ENCODE results near the gene ADAMTS12.

The ADAMTS12 gene

DNA sequence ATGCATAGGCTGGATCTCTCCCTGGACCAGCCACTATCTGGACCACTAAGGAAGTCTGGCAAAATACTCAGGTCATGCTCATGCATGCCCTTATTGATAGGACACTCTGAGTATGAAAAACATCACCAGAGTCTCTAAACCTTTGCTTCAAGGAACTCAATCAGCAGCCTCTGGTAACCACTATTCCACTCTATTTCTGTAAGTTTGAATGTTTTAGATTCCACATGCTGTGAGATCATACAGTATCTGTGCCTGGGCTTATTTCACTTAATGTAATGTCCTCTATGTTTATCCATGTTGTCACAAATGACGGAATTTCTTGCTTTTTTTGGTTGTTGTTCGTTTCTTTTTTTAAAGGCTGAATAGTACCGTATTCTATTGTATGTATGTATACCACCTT is 382.8 kb downstream of the ADAMTS12 start:
- no peak for DNase-seq

DNA sequence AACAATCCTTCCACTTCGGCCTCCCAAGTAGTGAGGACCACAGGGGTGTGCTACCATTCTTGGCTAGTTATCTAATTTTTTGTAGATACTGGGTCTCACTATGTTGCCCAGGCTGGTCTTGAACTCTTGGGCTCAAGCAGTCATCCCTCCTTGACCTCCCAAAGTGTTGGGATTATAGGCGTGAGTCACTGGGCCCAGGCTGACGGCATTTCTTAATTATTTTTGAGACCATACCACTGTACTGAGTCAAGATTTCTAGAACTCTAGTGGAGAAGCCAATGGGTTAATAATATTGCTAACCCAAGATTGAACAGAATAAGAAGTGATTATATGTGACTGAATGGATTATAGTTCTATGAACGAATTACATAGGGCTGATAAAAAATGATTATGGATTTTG is 384.4 kb downstream of the ADAMTS12 start:
- no peak for DNase-seq

DNA sequence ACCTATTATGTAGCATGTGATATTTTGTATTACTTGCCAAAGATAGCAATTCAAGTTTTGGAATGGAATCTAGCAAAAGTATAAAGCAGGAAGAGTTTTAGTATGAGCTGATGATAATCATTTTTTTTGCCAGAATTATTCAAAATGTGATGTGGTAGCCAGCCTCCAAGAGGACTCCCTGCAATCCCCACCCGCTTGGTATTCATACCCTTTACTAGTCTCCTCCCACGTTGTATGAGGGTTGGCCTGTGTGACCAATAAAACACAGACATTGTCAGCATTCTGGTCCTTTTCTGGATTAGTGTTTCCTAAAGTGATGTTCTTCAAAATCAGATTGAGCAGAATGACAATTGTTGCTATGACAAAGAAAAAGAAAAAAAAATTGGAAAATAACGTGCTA is 387.2 kb downstream of the ADAMTS12 start:
- no peak for DNase-seq

DNA sequence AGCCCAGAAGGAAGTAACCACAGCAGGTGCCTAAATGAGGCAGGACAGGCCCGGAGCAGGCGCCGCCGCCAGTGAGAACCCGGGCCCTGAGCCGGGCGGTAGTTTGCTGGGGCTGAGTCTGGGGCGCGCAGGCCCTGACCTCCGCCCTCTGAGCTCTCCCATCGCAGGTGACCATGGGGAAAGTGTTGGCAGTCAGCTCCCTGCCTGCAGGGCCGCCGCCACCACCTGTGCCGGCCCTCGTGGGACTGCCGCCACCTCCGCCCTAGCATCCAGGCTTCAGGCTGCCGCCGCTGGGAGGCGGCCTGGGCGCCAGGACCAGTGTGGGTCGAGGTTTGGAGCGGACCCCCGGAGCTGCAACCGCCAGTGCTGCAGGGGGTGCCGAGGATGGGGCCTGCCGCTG is 389.9 kb downstream of the ADAMTS12 start:
- no peak for DNase-seq

DNA sequence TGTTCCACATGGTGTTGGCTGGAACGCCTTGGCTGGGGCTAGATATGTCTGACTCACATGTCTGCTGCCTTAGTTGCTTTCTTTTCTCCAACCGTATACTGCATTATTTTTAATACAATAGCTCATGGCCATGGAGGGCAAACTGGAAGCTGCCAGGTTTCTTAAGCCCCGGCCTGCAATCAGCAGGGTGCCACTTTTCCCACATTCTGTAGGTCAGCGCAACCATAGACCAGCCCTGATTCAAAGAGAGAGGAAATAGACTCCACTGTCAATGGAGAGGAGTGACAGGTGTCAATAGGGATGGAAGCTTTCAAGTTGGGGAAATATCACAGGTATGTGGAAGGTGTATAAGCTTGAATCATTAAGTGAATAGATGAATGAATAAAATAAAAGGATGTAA is 390.5 kb downstream of the ADAMTS12 start:
- DNase-seq = no peak

DNA sequence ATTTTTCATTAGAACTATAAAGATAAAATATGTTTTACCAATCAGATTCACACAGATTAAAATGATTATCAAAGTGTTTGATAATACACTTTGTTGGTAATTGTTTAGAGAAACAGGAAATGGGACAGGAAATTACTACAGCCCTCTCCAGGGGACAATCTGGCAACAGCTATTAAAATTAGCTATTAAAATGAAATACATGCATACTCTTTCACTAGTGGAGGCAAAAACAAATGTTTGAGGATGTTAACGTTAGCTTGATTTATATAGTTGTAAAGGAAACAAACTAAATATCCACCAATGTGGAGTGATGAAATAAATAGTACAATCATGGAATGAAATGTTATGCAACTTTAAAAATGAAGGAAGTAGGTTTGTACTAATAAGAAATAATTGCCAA is 397.3 kb downstream of the ADAMTS12 start:
- no peak for DNase-seq

DNA sequence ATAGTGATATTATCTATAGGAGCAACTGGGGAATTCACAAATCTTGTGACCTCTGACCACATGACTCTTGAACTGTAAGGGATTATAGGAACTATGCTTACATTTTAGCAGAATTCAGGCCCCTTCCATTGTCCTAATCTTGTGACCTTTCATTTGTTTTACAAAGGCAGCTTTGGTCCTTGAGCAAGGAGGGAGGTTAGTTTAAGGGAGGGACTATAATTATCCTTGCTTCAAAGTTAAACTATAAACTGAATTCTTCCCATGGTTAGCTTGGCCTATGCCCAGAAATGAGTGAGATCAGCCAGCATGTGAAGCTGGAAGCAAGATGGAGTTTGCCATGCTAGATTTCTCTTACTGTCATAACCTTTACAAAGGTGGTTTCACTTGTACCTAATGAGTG is 399.8 kb downstream of the ADAMTS12 start:
- no peak for DNase-seq

DNA sequence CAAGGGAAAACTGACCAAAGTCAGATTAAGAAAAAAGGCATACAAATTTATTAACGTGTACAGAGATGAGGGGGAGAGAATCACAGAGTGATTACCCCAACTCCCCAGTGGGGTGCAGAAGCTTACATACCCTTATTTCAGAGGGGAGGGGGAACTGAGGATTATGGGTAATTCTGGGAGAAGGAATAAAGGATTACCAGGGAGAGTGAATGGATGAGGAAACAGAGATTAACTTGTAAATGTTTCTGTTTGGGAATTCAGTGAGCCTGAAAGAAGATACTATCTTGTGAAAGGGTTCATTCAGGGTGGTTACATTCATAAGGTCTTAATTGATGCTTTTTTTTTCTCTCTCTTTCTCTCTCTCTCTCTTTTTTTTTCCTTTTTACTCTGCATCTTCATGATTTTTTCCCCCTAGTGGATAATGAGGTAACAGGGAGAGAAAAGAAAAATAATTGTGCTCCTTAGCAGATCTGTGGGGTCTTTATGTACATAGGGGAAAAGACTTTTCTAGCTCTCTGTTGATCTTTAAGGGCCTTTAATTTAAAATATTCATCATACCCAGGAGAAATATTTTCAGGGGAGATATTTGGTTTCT is 401.6 kb downstream of the ADAMTS12 start:
- no peak for DNase-seq

DNA sequence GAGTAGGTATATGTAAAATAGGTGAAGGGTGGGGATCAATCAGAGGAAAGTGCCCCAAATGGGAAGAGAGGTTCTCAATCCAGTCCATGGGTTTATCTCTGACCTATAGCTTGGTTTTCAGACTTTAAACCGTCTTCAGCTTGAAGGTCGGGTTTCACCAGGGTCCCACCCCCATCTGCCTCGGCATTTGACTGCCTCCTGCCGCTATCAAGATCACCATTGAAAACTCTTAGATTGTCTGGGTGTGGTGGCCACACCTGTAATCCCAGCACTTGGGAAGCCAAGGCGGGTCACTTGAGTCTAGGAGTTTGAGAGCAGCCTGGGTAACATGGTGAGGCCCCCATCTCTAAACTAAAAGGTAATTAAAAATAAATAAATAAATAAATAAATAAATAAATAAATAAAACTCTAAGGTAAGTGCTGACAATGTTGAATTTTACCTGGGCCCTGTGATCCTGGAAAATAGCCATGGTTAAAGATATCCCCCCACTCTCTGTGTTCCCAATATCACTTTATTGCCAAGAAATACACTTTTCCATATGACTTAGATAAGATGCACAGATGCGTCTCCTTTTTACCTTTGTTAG is 402.2 kb downstream of the ADAMTS12 start:
- DNase-seq = no peak

DNA sequence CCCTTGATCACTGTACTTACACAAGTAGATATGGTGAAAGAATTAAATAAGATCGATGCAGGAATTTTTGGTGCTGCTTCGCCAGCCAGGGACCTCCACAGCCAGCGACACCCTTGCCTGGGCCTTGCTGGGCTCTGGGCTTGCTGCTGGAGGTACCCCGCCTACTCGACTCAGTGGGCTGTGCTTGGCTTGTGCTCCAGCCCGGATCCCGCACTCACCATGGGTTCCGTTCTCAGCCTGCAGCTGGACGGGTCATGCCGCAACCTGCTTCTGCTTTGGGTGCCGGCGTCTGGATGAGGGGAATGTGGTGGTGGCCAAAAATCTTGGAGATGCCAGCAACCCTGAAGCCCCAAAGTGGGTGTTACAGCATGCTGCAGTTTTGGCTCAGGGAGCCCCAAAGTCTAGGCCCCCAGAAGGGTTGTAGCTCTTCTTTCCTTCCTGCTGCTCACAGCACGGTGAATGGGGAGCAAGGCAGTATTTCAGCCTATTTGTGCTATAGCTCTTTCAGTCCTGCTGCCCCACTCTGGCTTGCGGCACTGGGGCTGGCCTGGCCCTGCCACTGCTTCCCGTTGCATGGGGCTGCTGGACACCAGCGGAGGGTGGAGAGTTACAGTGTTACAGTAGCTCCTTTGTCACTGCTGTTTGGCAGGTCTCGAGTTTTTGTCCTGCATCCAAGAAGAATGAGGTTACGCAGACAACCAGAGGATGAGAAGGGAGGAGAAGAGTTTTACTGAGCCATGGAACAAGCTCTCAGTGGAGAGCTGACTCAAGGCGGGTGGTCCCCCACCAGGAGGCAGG is 403.0 kb downstream of the ADAMTS12 start:
- no peak for DNase-seq

DNA sequence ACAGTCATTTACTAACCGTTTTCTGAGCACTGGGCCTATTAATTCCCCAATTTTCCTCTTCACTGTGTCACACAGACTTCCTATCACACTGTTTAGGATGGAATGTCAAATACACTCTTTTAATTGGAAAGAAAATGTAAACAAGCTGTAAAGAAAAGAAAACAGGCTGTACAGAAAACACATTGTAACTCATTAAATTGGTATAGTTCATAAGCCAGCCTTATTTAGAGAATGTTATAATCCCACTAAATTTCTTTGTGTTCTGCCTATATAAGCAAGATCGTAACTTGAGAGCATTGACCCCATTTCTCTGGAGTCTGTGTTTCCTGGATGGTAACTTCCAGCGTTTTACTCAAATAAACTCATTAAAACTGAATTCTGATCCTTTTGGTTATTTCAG is 404.6 kb downstream of the ADAMTS12 start:
- DNase-seq = no peak

DNA sequence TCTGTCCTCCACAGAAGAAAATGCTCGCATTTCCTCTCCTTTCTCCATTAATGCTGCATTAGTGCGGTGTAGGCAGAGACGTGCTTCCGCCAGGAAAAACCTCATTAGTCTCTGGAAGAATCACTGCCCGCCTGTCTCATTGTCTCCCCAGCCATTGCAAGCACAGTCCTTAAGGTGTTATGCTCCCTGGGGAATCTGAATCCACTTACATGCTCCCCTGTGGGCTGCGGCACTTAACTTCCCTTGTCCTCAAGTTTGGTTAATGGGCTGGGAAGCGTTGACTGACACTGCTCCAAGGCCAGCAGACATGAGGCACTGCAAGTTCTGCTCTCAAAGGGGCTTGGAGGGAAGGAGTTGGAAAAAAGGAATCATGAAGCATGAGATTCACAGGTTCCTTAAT is 409.5 kb downstream of the ADAMTS12 start:
- DNase-seq = no peak

DNA sequence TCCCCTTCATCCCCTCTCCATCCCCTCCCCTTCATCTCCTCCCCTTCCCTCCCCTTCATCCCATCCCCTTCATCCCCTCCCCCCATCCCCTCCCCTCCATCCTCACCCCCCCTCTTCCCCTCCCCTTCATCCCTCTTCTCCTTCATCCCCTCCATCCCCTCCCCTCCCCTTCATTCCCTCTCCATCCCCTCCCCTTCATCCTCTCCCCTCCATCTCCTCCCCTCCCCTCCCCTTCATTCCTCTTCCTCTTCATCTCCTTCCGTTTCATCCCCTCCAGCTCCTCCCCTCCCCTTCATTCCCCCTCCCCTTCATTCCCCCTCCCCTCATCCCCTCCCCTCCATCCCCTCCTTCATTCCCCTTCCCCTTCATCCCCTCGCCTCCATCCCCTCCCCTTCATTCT is 410.9 kb downstream of the ADAMTS12 start:
- DNase-seq = no peak

DNA sequence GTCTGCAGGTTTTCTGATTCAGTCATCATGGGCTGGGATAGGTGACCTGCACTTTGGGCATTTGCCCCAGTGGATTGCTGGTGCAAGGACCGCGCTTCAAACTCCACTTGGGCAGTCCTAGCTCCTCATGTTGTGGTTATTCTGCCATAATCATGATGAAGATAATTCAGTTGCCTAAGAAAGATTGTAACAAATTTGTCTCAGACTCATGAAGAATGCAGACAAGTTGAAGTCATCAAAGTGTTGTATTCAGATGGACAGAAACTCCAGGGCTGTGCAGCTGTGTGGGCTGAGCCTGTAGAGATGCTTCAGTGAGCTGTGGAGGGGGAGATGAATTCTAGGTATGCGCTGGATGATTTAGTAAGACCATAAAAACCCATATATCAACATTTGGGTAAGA is 412.5 kb downstream of the ADAMTS12 start:
- no peak for DNase-seq

DNA sequence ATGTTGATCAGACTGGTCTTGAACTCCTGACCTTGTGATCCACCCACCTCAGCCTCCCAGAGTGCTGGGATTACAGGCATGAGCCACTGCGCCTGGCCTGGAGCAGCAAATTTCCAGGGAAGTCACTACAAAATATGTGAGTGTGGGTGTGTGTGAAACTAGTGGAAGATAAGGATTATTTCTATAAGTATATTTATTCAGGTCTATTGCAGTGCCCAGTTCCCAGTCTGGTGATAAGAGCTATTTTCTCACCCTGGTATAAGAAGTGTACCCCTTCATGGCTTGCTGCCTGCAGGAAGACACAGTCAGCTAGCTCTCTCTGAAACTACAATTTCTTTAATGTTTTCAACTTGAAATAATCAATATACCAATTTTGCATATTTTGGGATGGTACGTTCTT is 414.0 kb downstream of the ADAMTS12 start:
- DNase-seq = no peak

DNA sequence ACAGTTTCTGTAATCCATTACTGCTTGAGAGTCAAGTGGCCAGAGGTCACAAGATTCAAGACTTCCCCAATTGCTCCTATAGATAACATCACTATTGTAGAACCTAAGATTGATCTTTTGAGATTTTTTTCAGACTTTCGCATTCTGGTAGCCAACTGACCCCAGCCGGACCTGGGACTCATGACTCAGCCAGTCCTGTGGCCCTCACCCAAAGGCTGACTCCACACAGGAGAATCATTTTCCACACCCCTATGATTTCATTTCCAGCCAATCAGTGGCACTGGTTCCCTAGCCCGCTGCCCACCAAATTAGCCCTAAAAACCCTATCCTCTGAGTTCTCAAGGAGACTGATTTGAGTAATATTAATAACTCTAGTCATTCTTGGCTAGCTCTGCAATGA is 414.8 kb downstream of the ADAMTS12 start:
- DNase-seq = no peak

DNA sequence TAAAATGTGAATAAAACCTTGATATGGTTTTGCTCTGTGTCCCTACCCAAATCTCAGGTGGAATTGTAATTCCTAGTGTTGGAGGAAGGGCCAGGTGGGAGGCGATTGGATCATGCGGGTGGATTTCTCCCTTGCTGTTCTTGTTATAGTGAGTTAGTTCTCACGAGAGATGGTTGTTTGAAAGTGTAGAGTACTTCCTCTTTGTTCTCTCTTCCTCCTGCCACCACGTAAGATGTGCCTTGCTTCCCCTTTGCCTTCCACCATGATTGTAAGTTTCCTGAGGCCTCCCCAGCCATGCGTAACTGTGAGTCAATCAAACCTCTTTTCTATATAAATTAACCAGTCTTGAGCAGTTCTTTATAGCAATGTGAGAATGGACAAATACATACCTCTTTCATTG is 416.1 kb downstream of the ADAMTS12 start:
- no peak for DNase-seq

DNA sequence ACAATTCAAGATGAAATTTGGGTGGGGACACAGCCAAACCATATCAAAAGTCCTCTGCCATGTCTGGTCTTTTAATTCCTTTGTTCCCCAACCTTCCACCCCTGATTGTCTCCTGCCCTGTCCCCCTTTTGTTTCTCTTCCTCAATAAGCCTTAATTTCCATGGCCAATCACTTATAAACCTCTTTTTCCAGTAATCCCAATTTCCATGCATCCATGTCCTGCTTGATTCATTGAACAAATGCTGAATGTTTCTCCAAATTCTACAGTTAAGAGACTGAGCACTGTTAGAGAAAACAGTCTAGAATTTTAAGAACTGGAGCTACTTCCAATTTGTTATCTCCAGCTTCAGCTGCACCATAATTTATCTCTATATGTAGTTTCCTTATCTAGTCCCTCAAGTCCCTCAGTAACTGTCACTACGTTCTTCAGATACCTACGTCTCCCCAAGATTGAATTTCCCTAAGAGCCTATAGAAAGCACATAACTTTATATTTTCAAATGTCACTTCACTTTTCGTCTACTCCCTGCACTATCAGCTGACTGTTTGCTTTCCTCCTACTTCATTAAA is 416.8 kb downstream of the ADAMTS12 start:
- peak; percentile 80 for DNase-seq

DNA sequence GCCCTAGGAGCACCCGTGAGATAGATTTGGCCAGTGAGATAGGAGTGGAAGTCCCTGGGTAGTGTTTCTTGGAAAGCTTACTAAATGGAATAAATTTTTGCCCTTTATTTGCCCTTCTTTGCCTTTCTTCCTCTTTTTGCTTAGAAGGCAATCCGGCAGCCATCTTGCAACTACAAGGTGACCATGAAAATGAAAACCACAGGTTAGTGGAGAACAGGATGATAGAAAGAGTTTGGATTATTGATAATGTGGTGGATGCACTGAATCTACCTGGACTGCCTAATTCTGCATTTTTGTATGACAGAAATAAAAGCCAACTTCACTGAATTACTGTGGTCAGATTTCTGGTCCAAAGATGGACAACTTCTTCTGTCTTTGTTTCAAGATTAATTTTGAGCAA is 417.8 kb downstream of the ADAMTS12 start:
- no peak for DNase-seq
